Pancreas (tissue), 10 donors: Measurements from ENCODE around the gene CD300A. TPM values are rescaled to one million over a fixed set of nuclear protein-coding genes. Genes with fewer than 3 reads are reported as not detected.

Experiments used
- ATAC-seq, 4 donors: fragments of 200-7000 bp; cut with Tn5 transposase; one replicate each; pipeline versions ENCODE4 v1.8.0 to v1.9.1; 2020; ENCODE audit warnings: mild to moderate bottlenecking in 4 of 4, moderate library complexity in 4 of 4
- DNase-seq, 6 donors: peaks; one replicate each; pipeline ENCODE4 v3.0.0-alpha.2; 2020
- FAIRE-seq: peaks from 2 replicates; lab custom pipeline; 2012; peaks lifted over from hg19 to GRCh38; lab: Jason Lieb, UNC
- H3K27ac ChIP-seq, 4 donors: fragments of 200-600 bp; sonication (generic); 1 replicate in 3 of 4; 2 replicates in 1 of 4; pipeline versions ENCODE4 v1.5.0 to v1.8.0; 2020
- H3K27me3 ChIP-seq, 4 donors: fragments of 200-600 bp; one replicate each; pipeline ENCODE4 v1.8.0; 2021
- H3K36me3 ChIP-seq, 3 donors: fragments of 200-600 bp; sonication (generic) in 1 of 3; one replicate each; pipeline versions ENCODE4 v1.5.0 to v1.8.0; 2020 to 2021
- H3K4me1 ChIP-seq, 3 donors: fragments of 200-600 bp; one replicate each; pipeline ENCODE4 v1.8.0; 2021
- H3K4me3 ChIP-seq, 4 donors: fragments of 200-600 bp; sonication (generic) in 2 of 4; one replicate each; pipeline versions ENCODE4 v1.5.0 to v1.8.0; 2020 to 2021
- H3K9me3 ChIP-seq, 4 donors: fragments of 200-600 bp; one replicate each; pipeline ENCODE4 v1.8.0; 2021
- WGBS, 2 donors: extraction: QIAGEN DNeasy Blood & Tissue Kit; methylation state at CpG; one replicate each; pipeline ENCODE4 v1.1.7; 2013; 5-methylcytosine and 5-hydroxymethylcytosine counted together
- intact Hi-C, 3 donors: fragments of 100-400 bp; cut with DNase I; formaldehyde crosslinking; loops; one replicate each; pipeline versions ENCODE4 v1.11.1 to v1.14.2; 2022
- polyA plus RNA-seq, 2 donors: library from polyadenylated mRNA; stranded (reverse); fragments of 200-250 nt; gene quantifications; one replicate each; pipeline ENCODE4 v1.2.3, GENCODE V29; 2013
- total RNA-seq, 6 donors: library from RNA; stranded (reverse); fragmentation: NEBNext Ultra II Directional in 4 of 6; extraction: Animal tissue kit (Norgen Biotek cat#: 25700) in 4 of 6; gene quantifications; one replicate each; pipeline versions ENCODE4 v1.2.1 to v1.2.4, GENCODE V29; 2021 to 2023
- TF ChIP-seq, protein P1 (sequence below), 4 donors: fragments of 200-600 bp; sonication (generic) in 3 of 4; IDR thresholded peaks; one replicate each; pipeline versions ENCODE4 v1.5.0 to v1.8.0; 2021; ENCODE audit warnings: antibody characterized with exemption in 4 of 4
- donor health status: healthy with polysubstance abuse.
- donor health status: DM: no; HTN: no; CAD: no; lungs with moderate emphysema.
- donor health status: DM: no; HTN: no; CAD: no.
- donor health status: control.
- donor health status: control.
- donor health status: Bipolar disorder and iron deficiency.
- donor health status: DM: yes; HTN: yes; CAD: no.
- donor health status: DM: no; HTN: no; CAD: no.
- donor health status: DM: no; HTN: no; CAD: no.
- donor health status: DM: yes; HTN: yes; CAD: no.

The CD300A gene
- total and polyA plus RNA-seq, 8 donors: 0.37 to 5.1 (median 1.2) TPM

DNA sequence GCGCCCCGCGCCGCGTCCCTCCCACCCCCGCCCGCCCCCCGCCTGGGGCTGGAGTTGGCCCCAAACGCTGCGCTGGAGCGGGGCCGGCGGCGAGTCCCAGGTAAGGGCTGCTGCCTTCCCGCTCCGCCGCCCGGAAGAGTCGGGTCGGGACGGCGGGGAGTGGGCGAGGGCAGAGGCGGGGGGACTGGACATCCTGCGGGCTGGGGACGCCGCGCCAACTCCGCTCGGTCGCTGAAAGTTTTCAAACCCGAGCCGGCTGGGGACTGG is 34.1 kb upstream of the CD300A start:
- 1% methylated on average over 33 of the region's 33 CpGs for WGBS, 2 donors

DNA sequence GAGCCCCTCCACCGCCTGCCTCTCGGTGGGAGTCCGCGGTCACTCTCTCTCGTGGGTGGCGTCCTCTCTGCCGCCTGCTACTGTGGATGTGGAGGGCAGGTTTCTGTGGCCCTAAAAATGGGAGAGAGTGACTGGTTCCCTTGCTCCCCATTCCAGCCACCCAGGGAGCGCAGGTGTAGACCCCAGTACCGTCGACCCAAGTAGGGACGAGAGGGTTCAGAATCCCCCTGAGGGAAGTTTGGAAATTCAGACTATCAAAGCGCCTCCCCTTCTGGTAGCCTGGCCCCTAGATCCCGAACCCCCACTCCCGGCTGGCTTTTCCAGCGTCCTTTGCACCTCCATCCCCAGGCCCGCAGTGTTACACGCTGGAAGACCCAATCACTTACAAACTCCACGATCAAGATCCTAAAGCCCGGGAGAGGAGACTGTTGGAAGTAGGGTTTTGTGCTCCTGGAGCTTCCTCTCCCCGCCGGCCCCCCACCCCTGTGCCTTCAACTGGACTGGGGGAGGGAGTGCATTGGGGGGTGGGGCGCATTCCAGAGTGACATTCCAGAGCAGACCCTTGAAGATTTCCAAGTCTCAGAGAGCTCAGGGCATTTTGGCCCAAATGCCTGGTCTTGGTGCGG is 33.6 kb upstream of the CD300A start:
- FAIRE-seq: no peak
- Histone ChIP-seq H3K4me3 (peak overlapping the region; percentile 42 to 89 (median 81)), H3K4me1 (peaks cover 34 to 45% (median 38%) of the 10 kb centered on the region in 3 donors), H3K27ac (peak overlapping the region; percentile 99), H3K9me3 (no peaks in the 10 kb centered on the region), H3K36me3 (no peaks in the 10 kb centered on the region), H3K27me3 (no peaks in the 10 kb centered on the region)
- intact Hi-C loops: no loop called here
- WGBS, 2 donors: 5 to 6% methylated on average over 23 of the region's 23 CpGs
- no peak for ATAC-seq
- TF ChIP-seq, protein P1, sequence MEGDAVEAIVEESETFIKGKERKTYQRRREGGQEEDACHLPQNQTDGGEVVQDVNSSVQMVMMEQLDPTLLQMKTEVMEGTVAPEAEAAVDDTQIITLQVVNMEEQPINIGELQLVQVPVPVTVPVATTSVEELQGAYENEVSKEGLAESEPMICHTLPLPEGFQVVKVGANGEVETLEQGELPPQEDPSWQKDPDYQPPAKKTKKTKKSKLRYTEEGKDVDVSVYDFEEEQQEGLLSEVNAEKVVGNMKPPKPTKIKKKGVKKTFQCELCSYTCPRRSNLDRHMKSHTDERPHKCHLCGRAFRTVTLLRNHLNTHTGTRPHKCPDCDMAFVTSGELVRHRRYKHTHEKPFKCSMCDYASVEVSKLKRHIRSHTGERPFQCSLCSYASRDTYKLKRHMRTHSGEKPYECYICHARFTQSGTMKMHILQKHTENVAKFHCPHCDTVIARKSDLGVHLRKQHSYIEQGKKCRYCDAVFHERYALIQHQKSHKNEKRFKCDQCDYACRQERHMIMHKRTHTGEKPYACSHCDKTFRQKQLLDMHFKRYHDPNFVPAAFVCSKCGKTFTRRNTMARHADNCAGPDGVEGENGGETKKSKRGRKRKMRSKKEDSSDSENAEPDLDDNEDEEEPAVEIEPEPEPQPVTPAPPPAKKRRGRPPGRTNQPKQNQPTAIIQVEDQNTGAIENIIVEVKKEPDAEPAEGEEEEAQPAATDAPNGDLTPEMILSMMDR (IDR thresholded peaks at IDR 0.05): no peak
- DNase-seq: no peak

More for the DNA sequence above, 34.1 kb upstream of the CD300A start:
- Histone ChIP-seq H3K4me1 (peaks cover 39 to 49% (median 39%) of the 10 kb centered on the region in 3 donors), H3K27ac (peak overlapping the region; percentile 99), H3K36me3 (no peaks in the 10 kb centered on the region), H3K4me3 (peak overlapping the region; percentile 42 to 89 (median 81)), H3K27me3 (no peaks in the 10 kb centered on the region), H3K9me3 (no peaks in the 10 kb centered on the region)
- DNase-seq (peak in 1 of 6 donors; percentile 85), FAIRE-seq (no peak), ATAC-seq (peak in 1 of 4 donors; percentile 13)
- TF ChIP-seq, protein P1 (IDR thresholded peaks at IDR 0.05): no peak
- intact Hi-C loops: no loop called here

DNA sequence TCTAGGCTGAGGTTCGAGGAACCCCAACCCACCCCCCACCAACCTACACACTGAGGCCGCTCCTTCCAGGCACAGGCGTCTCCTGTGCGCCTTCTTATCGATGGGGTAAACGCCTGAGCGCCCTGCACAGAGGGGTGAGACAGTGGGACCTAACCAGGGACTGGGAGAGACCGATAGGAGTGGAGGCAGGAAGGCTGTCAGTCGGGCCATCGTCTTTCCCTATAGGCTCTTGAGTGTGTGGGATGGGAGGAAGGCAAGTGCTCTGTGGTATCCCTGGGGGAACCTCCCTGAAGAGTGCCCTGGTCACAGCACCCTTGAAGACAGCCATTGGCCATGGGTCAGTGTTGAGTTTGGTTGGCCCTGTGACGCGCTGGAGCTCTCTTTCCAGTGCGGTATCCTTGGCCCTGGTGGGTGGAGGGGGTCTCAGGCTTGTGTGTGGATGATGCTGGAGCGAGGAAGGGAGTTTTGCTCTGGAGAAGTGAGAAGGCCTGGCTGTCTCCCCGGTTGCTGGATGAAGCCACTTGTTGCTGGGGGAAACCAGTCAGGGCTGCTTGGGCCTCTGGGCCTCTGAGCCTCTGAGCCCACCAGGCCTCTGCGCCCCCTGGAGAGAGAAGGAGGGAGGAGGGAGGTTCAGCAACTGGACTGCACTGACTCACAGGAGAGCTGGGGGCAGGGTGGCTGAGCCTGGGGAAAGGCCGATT is 32.9 kb upstream of the CD300A start:
- intact Hi-C loops: no loop called here
- WGBS, 2 donors: 14 to 17% methylated on average over 17 of the region's 17 CpGs
- Histone ChIP-seq H3K4me3 (peak overlapping the region; percentile 42 to 89 (median 81)), H3K4me1 (peaks cover 32 to 40% (median 33%) of the 10 kb centered on the region in 3 donors), H3K27ac (peak overlapping the region; percentile 99), H3K27me3 (no peaks in the 10 kb centered on the region), H3K9me3 (no peaks in the 10 kb centered on the region), H3K36me3 (no peaks in the 10 kb centered on the region)
- TF ChIP-seq, protein P1 (IDR thresholded peaks at IDR 0.05): no peak
- FAIRE-seq (no peak), DNase-seq (peak in 2 of 6 donors; percentile 35 to 53), ATAC-seq (no peak)

DNA sequence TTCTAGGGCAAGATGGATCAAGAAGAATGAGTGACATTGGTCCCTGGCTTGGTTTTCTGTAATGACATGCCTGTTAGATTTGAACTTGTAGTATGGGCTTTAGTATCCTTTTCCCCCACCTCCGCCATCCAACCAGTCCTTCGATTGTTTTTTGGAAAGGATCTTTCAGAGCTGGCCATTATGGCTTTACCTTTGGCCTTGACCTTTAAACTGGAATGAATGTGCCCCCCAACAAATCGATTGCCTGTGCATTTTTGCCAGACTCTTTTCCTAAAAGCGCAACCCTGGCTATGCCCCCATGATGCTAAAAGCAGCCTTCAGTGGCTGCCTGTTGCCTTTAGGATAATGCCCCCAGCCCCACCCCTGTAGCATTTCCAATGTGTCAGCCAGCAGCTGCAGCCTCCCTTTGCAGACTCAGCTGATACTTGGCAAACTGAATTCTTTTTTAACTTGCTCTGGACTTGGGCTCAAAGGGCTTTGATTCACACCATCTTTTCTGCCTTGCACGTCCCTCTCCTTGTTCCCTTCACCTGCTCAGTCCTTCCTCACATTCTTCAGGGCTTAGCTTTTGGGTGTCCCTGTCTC is 30.6 kb upstream of the CD300A start:
- no peak for FAIRE-seq
- DNase-seq: peak in 2 of 6 donors; percentile 42 to 52
- Histone ChIP-seq H3K4me1 (peaks cover 23 to 33% (median 25%) of the 10 kb centered on the region in 3 donors), H3K4me3 (peak overlapping the region in 2 of 4 donors; percentile 2 to 14), H3K9me3 (no peaks in the 10 kb centered on the region), H3K27ac (peak overlapping the region; percentile 38 to 75 (median 56)), H3K27me3 (no peaks in the 10 kb centered on the region), H3K36me3 (peaks cover 0 to 8% (median 8%) of the 10 kb centered on the region in 3 donors)
- peak in 1 of 4 donors; percentile 4 for ATAC-seq
- intact Hi-C loops: no loop called here
- WGBS, 2 donors: 17 to 24% methylated on average over 5 of the region's 5 CpGs
- TF ChIP-seq, protein P1 (IDR thresholded peaks at IDR 0.05): no peak
